Panc1 (cell line): ENCODE results near the gene ZFYVE28.

Source experiments
- TF ChIP-seq, protein P1 (sequence below): fragments of 450-650 bp; IDR thresholded peaks from 2 replicates; pipeline ENCODE4 v1.5.1; 2017; ENCODE audit warnings: mild to moderate bottlenecking
- TF ChIP-seq, protein P2 (sequence below), 2 experiments: IDR thresholded peaks; 2 replicates each; pipeline ENCODE4 v1.6.1; 2011 to 2012; ENCODE audit warnings: low read depth in 2 of 2, control low read depth in 1 of 2, low read length in 1 of 2, mild to moderate bottlenecking in 1 of 2, moderate library complexity in 1 of 2; ENCODE audit not compliant: insufficient read depth in 1 of 2

DNA sequence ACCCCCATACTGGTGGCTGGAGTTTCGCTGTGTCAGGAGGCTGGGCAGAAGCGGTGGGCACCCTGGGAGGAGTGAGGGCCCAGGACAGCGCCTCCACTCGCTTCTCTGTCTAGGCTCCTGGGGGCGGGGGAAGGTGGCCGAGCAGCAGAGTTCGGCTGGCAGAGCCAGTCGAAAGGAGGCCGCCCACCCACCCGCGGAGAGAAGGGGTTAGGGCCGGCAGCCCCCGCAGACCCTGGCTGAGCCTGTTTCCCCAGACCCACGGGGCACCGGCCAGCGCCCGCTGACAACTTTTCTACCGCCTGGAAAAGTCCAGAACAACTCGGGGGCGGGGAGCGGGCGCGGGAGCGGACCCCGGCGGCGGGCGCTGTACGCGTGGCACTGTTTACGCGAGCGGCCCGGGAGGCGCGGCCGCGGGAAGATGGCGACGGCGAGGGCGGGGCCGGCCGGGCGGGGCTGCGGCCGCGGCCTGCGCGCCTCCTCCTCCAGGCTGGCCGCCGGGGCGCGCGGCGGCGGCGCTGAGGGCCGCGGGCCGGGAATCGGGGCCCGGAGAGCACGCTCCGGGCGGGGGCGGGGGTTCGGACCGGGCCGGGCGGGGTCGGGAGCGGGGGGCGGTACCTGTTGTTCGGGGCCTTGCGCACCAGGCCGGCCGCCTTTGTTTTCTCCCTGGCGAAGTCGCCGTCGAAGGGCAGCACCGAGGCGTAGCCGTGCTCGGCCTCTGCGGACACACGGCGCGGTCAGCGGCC is 157.2 kb downstream of the ZFYVE28 start:
- TF ChIP-seq, protein P1, sequence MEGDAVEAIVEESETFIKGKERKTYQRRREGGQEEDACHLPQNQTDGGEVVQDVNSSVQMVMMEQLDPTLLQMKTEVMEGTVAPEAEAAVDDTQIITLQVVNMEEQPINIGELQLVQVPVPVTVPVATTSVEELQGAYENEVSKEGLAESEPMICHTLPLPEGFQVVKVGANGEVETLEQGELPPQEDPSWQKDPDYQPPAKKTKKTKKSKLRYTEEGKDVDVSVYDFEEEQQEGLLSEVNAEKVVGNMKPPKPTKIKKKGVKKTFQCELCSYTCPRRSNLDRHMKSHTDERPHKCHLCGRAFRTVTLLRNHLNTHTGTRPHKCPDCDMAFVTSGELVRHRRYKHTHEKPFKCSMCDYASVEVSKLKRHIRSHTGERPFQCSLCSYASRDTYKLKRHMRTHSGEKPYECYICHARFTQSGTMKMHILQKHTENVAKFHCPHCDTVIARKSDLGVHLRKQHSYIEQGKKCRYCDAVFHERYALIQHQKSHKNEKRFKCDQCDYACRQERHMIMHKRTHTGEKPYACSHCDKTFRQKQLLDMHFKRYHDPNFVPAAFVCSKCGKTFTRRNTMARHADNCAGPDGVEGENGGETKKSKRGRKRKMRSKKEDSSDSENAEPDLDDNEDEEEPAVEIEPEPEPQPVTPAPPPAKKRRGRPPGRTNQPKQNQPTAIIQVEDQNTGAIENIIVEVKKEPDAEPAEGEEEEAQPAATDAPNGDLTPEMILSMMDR, result no peak
- TF ChIP-seq, protein P2, sequence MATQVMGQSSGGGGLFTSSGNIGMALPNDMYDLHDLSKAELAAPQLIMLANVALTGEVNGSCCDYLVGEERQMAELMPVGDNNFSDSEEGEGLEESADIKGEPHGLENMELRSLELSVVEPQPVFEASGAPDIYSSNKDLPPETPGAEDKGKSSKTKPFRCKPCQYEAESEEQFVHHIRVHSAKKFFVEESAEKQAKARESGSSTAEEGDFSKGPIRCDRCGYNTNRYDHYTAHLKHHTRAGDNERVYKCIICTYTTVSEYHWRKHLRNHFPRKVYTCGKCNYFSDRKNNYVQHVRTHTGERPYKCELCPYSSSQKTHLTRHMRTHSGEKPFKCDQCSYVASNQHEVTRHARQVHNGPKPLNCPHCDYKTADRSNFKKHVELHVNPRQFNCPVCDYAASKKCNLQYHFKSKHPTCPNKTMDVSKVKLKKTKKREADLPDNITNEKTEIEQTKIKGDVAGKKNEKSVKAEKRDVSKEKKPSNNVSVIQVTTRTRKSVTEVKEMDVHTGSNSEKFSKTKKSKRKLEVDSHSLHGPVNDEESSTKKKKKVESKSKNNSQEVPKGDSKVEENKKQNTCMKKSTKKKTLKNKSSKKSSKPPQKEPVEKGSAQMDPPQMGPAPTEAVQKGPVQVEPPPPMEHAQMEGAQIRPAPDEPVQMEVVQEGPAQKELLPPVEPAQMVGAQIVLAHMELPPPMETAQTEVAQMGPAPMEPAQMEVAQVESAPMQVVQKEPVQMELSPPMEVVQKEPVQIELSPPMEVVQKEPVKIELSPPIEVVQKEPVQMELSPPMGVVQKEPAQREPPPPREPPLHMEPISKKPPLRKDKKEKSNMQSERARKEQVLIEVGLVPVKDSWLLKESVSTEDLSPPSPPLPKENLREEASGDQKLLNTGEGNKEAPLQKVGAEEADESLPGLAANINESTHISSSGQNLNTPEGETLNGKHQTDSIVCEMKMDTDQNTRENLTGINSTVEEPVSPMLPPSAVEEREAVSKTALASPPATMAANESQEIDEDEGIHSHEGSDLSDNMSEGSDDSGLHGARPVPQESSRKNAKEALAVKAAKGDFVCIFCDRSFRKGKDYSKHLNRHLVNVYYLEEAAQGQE (IDR thresholded peaks at IDR 0.05; ENCODE audit: insufficient read depth in 1 of 2, low read depth in 2 of 2, low read length in 1 of 2), result no peak
